Fibroblast of lung (primary cell): Measurements from ENCODE around the gene ANKRD45.

Experiments
- CTCF ChIP-seq, 2 donors: IDR thresholded peaks in 1 of 2; conservative IDR thresholded peaks in 1 of 2; 1 replicate in 1 of 2; 2 replicates in 1 of 2; pipeline ENCODE4 v1.5.1; 2011 to 2012; ENCODE audit warnings: low read length in 2 of 2, control low read depth in 1 of 2, inconsistent platforms in 1 of 2, low read depth in 1 of 2, mild to moderate bottlenecking in 1 of 2
- EZH2 ChIP-seq: IDR thresholded peaks from 2 replicates; pipeline ENCODE4 v1.5.1; 2012; ENCODE audit warnings: low read length, control low read depth, mild to moderate bottlenecking; ENCODE audit errors: missing control alignments

- TF ChIP-seq CTCF (conservative IDR thresholded peaks at IDR 0.05 in 1 of 2, IDR thresholded peaks at IDR 0.05 in 1 of 2; ENCODE audit: low read depth in 1 of 2, low read length in 2 of 2) (no peak), EZH2 (no peak)
These were observed 18.6 kb upstream of the ANKRD45 start for GRCh38 chr1:173688300-173688699.
